Erythroblast (primary cell): ENCODE measurements around the gene FOXD4L6.
"Not testable (repeated sequence)": the region's sequence is repeated elsewhere in the genome, so short reads cannot be mapped to it uniquely, and the experiment has no call there.

Experiments used
- GATA1 ChIP-seq: IDR thresholded peaks from 2 replicates; pipeline ENCODE4 v1.6.1; 2011; ENCODE audit warnings: low read depth, mild to moderate bottlenecking, control low read depth, low read length, moderate library complexity
- POLR2A ChIP-seq: IDR thresholded peaks from 2 replicates; pipeline ENCODE4 v1.6.1; 2011; ENCODE audit warnings: mild to moderate bottlenecking, low read length

GRCh38 chr9:41110913-41111312, 17.6 kb downstream of the FOXD4L6 start:
- TF ChIP-seq POLR2A, GATA1: not testable (repeated sequence)
